NCI-H187 (cell line): ENCODE data around the gene MARVELD1.
"Not testable (repeated sequence)": the region's sequence is repeated elsewhere in the genome, so short reads cannot be mapped to it uniquely, and the experiment has no call there.

Experiments used
- DNase-seq, 2 experiments: peaks; one replicate each; lab custom pipeline; 2025; lab: John Stamatoyannopoulos, UW

MARVELD1 gene

GRCh38 chr10:97690133-97690532, 23.4 kb upstream of the MARVELD1 start:
- no peak for DNase-seq

GRCh38 chr10:97698072-97698655, 15.4 kb upstream of the MARVELD1 start:
- not testable (repeated sequence) for DNase-seq

- peak in 1 of 2 experiments; percentile 27 for DNase-seq
These were observed 12.0 kb upstream of the MARVELD1 start for GRCh38 chr10:97701438-97702069.

GRCh38 chr10:97703398-97704067, 10.0 kb upstream of the MARVELD1 start:
- DNase-seq: no peak

- DNase-seq: no peak
These were observed 9.2 kb upstream of the MARVELD1 start for GRCh38 chr10:97704341-97704740.

- DNase-seq: no peak
These were observed 8.4 kb upstream of the MARVELD1 start for GRCh38 chr10:97705006-97705670.

GRCh38 chr10:97707134-97707861, 6.2 kb upstream of the MARVELD1 start:
- no peak for DNase-seq

GRCh38 chr10:97708167-97708566, 5.4 kb upstream of the MARVELD1 start:
- DNase-seq: no peak

GRCh38 chr10:97708976-97709946, 4.3 kb upstream of the MARVELD1 start:
- DNase-seq: peak in 1 of 2 experiments; percentile 5

GRCh38 chr10:97711640-97712572, 1.6 kb upstream of the MARVELD1 start:
- DNase-seq: no peak

GRCh38 chr10:97713826-97714400, 383 bp downstream of the MARVELD1 start:
- DNase-seq: peak; percentile 4 to 24

- DNase-seq: no peak
These were observed 1.1 kb downstream of the MARVELD1 start for GRCh38 chr10:97714401-97715258.

GRCh38 chr10:97715259-97715874, 1.8 kb downstream of the MARVELD1 start:
- no peak for DNase-seq

GRCh38 chr10:97717627-97718026, 4.1 kb downstream of the MARVELD1 start:
- no peak for DNase-seq

GRCh38 chr10:97718178-97718577, 4.6 kb downstream of the MARVELD1 start:
- no peak for DNase-seq

- peak; percentile 31 to 48 for DNase-seq
These were observed 5.2 kb downstream of the MARVELD1 start for GRCh38 chr10:97718659-97719142.

GRCh38 chr10:97719602-97720001, 6.1 kb downstream of the MARVELD1 start:
- no peak for DNase-seq
